NOMO-1 (cell line): ENCODE measurements around the gene ASXL3.

ENCODE experiments used
- DNase-seq, 2 experiments: peaks; one replicate each; lab custom pipeline; 2025; ENCODE audit not compliant: unreplicated experiment in 2 of 2; lab: John Stamatoyannopoulos, UW

ASXL3 gene

GRCh38 chr18:33577685-33578517 lies at the start of gene ASXL3:
ASXL3 (plus strand) TSS chr18:33578219; CDS start chr18:33578632, 413 bp downstream.
- DNase-seq, result no peak

DNA sequence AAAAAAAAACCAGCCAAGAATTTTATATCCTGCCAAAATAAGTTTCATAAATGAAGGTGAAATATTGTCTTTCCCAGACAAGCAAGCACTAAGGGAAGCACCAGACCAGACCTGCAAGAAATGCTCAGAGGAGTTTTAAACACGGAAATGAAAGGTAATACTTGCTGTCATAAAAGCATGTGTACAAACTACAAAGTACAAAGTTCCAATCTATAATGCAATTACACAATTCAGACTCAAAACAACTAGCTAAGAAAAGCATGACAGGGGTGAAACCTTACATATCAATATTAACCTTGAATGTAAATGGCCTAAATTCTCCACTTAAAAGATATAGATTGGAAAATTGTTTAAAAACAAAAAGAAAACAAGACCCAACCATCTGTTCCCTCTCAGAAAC lies 45.0 kb upstream of the ASXL3 start:
- no peak for DNase-seq

- no peak for DNase-seq
Measured at GRCh38 chr18:33536904-33537303, 41.1 kb upstream of the ASXL3 start.

DNA sequence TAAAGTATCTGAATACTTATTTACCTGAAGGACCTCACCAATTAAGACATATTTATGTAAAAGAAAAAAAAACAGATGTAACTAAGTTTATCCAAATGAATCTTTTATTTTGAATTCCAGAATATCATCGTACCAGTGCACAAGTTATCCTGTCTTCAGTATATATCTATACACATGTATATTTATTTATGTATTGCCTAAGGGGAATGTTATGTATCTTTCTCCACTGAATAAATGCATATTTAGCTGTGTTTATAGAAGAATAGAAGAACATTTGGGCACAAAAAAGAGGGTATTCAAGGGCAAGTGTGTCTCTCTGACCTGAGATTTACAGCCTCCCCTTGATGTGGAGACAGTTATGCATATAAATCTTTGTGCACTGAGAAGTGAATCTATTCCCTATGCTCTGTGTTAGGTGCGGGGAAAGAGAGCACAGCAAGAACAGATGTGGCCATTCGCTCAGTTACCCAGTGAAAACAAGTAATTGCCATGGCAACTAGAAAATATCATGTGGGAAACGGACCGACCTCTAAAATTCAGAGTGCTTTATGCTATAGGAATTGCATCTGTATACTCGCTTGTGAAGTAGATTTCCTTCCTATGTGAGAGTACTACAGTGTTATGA lies 39.5 kb upstream of the ASXL3 start:
- DNase-seq, result no peak

- DNase-seq, result no peak
Measured at GRCh38 chr18:33540392-33540791, 37.6 kb upstream of the ASXL3 start.

DNA sequence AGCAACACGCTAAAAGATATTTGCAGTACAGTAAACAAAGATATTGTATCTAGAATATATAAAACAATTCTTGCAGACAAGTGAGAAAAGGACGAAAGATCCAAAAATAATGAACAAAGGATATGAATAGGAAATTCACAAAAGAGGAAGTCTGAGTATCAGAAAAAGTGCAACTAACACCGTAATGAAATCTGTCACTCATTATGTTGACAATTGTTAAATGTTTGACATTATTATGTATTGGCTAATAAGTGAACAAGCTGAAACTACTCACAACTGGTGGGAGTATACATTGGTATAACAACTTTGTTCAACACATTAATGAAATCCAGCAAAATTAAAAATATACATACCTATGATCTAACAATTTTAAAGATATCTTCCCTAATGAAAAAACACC lies 36.7 kb upstream of the ASXL3 start:
- no peak for DNase-seq

DNA sequence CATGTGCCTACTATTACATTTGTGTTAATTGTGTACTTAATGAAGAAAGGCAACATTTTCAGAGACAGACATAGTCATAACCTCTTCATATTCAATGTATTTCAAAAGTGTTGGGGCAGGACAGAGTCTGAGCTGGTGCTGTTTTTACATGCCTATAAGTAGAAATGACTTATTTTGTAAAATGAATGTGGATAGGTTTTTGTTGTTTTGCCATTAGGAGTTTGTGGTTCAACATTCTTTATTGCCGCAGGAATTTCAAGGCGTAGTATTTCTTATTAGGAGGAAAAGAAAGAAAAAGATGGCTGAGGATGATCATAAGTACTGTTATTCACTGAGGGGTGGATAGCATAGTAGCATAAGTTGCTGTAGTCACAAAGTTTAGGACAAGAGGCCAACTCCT lies 21.2 kb upstream of the ASXL3 start:
- no peak for DNase-seq

DNA sequence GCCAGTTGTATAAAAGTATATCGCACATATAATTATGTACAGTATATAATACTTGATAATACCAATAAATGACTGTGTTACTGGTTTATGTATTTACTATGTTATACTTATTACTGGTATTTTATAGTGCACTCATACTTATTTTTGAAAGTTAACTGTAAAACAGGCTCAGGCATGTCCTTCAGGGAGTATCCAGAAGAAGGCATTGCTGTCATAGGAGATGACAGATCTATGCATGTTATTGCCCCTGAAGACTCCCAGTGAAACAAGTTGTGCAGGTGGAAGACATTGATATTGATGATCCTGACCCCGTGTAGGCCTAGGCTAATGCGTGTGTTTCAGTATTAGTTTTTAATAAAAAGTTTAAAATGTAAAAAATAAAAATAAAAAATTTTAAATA lies 20.3 kb upstream of the ASXL3 start:
- DNase-seq, result no peak

GRCh38 chr18:33558529-33558928 lies 19.5 kb upstream of the ASXL3 start:
- no peak for DNase-seq

GRCh38 chr18:33560686-33561370 lies 17.2 kb upstream of the ASXL3 start:
- no peak for DNase-seq

DNA sequence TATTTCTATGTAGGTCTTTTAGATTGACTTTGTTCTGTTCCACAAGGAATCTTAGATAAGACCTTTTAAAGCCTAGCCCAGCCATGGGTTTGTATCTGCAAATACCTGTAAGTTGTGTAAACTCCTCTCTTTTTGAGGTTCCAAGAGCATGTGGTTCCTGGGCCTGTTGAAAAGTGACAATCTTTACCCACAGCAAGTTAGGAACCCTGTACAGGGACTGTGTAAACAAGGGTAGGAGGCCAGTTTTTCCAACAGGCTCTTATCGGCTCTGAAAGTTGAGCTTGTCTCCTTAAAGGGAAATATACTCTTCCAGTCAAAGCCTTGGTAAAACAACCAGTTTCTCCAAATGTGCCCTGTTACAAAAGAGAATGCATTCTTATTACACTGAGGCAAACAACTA lies 15.3 kb upstream of the ASXL3 start:
- DNase-seq, result no peak

DNA sequence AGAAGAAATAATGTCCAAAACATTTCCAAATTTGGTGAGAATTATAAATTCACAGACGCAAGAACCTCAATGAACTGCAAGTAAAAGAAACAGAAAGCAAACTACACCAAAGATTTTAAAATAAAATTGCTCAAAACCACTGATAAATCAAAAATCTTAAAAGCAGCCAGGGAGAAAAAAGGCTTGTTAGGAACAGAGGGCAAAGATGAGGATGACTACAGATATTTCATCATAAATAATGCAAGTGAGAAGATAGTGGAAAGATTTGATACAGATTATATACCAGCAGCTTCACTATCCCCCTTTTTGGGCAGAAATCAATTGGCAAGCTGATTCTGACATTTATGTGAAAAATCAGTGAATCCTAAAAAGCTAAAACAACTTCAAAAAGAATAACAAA lies 10.3 kb upstream of the ASXL3 start:
- no peak for DNase-seq

GRCh38 chr18:33571998-33572787 lies 5.8 kb upstream of the ASXL3 start:
- DNase-seq, result no peak

GRCh38 chr18:33573193-33573592 lies 4.8 kb upstream of the ASXL3 start:
- DNase-seq, result no peak

- no peak for DNase-seq
Measured at GRCh38 chr18:33575451-33575850, 2.6 kb upstream of the ASXL3 start.

- DNase-seq, result peak in 1 of 2 experiments; percentile 26
Measured at GRCh38 chr18:33576999-33577646, 896 bp upstream of the ASXL3 start.

GRCh38 chr18:33578518-33579348 lies 714 bp downstream of the ASXL3 start:
- no peak for DNase-seq

GRCh38 chr18:33579349-33580215 lies 1.6 kb downstream of the ASXL3 start:
- no peak for DNase-seq

- DNase-seq, result no peak
Measured at GRCh38 chr18:33580546-33580945, 2.5 kb downstream of the ASXL3 start.
